OCI-LY1 (cell line): ENCODE measurements around the gene ACBD7.

Source experiments
- H2AFZ ChIP-seq: fragments of 200-600 bp; sonication (generic), shearing (Covaris generic); 2 replicates; pipeline ENCODE4 v1.6.0; 2014; ENCODE audit warnings: antibody characterized with exemption, mild to moderate bottlenecking, low read length
- H3F3A ChIP-seq: fragments of 200-600 bp; sonication (generic), shearing (Covaris generic); 2 replicates; pipeline ENCODE4 v1.6.0; 2014; ENCODE audit warnings: mild to moderate bottlenecking, antibody characterized with exemption, low read length, moderate library complexity; ENCODE audit not compliant: insufficient read depth
- H3K27ac ChIP-seq: fragments of 200-600 bp; sonication (generic); 2 replicates; pipeline ENCODE4 v1.5.1; 2014; ENCODE audit warnings: low read length, mixed run types, mild to moderate bottlenecking, low read depth; ENCODE audit not compliant: poor library complexity, severe bottlenecking
- H3K27me3 ChIP-seq: fragments of 200-600 bp; sonication (generic); 2 replicates; pipeline ENCODE4 v1.6.0; 2014; ENCODE audit warnings: antibody characterized with exemption, mild to moderate bottlenecking, low read length, moderate library complexity; ENCODE audit not compliant: insufficient read depth
- H3K36me3 ChIP-seq: fragments of 200-600 bp; sonication (generic); 2 replicates; pipeline ENCODE4 v1.6.1; 2014; ENCODE audit warnings: mild to moderate bottlenecking, antibody characterized with exemption, low read length, moderate library complexity, mixed read lengths; ENCODE audit not compliant: insufficient read depth
- H3K4me1 ChIP-seq: fragments of 200-600 bp; sonication (generic); 2 replicates; pipeline ENCODE4 v1.5.1; 2014; ENCODE audit warnings: mild to moderate bottlenecking, low read length, moderate library complexity; ENCODE audit not compliant: insufficient read depth, severe bottlenecking
- H3K4me2 ChIP-seq: fragments of 200-600 bp; sonication (generic), shearing (Covaris generic); 2 replicates; pipeline ENCODE4 v1.6.1; 2014; ENCODE audit warnings: low read length
- H3K4me3 ChIP-seq: fragments of 200-600 bp; sonication (generic); 2 replicates; pipeline ENCODE4 v1.5.1; 2014; ENCODE audit warnings: low read length, low read depth, mild to moderate bottlenecking, mixed read lengths; ENCODE audit not compliant: poor library complexity, severe bottlenecking
- H3K79me2 ChIP-seq: fragments of 200-600 bp; shearing (Covaris generic); 2 replicates; pipeline ENCODE4 v1.6.1; 2016; ENCODE audit warnings: mixed run types, low read length, mixed read lengths; ENCODE audit not compliant: insufficient read depth
- H3K9ac ChIP-seq: fragments of 200-600 bp; sonication (generic), shearing (Covaris generic); 2 replicates; pipeline ENCODE4 v1.6.1; 2014; ENCODE audit warnings: mild to moderate bottlenecking, low read length, mixed read lengths
- H3K9me2 ChIP-seq: fragments of 200-600 bp; sonication (generic), shearing (Covaris generic); 2 replicates; pipeline ENCODE4 v1.6.1; 2014; ENCODE audit warnings: low read depth, mild to moderate bottlenecking, low read length, mixed read lengths
- H3K9me3 ChIP-seq: fragments of 200-600 bp; shearing (Covaris generic); 2 replicates; pipeline ENCODE4 v1.6.1; 2014; ENCODE audit warnings: low read length, mixed read lengths
- H4K20me1 ChIP-seq: fragments of 200-600 bp; sonication (generic), shearing (Covaris generic); 2 replicates; pipeline ENCODE4 v1.6.0; 2016; ENCODE audit warnings: mild to moderate bottlenecking, low read length; ENCODE audit not compliant: insufficient read depth
- EZH2 ChIP-seq: fragments of 200-600 bp; sonication (generic), shearing (Covaris generic); IDR thresholded peaks from 2 replicates; pipeline ENCODE4 v1.8.0; 2017; ENCODE audit warnings: borderline replicate concordance, mixed run types, mild to moderate bottlenecking, antibody characterized with exemption, low read length, moderate library complexity, mixed read lengths
- TF ChIP-seq, protein P1 (sequence below): fragments of 200-600 bp; sonication (generic), shearing (Covaris generic); IDR thresholded peaks from 2 replicates; pipeline ENCODE4 v1.5.1; 2017; ENCODE audit warnings: mild to moderate bottlenecking, antibody characterized with exemption, low read length, moderate library complexity, mixed read lengths

Gene ACBD7

DNA sequence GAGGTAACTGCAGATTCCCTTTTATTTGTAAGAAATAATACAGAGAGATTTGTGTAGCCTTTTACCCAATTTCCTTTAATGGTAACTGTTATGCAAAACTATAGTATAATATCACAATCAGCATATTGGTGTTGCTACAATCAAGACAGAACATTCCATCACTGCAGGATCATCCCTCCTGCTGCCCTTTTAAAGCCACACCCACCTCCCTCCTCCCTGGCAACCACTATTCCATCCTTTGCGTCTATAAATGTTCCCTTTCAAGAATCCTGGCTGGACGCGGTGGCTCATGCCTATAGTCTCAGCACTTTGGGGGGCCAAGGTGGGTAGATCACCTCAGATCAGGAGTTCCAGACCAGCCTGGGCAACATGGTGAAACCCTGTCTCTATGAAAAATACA, 13.2 kb downstream of the ACBD7 start:
- Histone ChIP-seq H3K9ac (no peak overlapping the region), H3K79me2 (no peaks in the 10 kb centered on the region), H3K9me2 (no peaks in the 10 kb centered on the region), H3K9me3 (no peaks in the 10 kb centered on the region), H3K27me3 (no peaks in the 10 kb centered on the region), H3K4me2 (no peak overlapping the region), H4K20me1 (no peaks in the 10 kb centered on the region), H3K4me3 (no peak overlapping the region), H2AFZ (no peak overlapping the region), H3F3A (no peaks in the 10 kb centered on the region), H3K36me3 (no peaks in the 10 kb centered on the region), H3K4me1 (no peaks in the 10 kb centered on the region), H3K27ac (no peak overlapping the region)
- TF ChIP-seq, protein P1, sequence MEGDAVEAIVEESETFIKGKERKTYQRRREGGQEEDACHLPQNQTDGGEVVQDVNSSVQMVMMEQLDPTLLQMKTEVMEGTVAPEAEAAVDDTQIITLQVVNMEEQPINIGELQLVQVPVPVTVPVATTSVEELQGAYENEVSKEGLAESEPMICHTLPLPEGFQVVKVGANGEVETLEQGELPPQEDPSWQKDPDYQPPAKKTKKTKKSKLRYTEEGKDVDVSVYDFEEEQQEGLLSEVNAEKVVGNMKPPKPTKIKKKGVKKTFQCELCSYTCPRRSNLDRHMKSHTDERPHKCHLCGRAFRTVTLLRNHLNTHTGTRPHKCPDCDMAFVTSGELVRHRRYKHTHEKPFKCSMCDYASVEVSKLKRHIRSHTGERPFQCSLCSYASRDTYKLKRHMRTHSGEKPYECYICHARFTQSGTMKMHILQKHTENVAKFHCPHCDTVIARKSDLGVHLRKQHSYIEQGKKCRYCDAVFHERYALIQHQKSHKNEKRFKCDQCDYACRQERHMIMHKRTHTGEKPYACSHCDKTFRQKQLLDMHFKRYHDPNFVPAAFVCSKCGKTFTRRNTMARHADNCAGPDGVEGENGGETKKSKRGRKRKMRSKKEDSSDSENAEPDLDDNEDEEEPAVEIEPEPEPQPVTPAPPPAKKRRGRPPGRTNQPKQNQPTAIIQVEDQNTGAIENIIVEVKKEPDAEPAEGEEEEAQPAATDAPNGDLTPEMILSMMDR, result no peak
- TF ChIP-seq EZH2, result no peak

DNA sequence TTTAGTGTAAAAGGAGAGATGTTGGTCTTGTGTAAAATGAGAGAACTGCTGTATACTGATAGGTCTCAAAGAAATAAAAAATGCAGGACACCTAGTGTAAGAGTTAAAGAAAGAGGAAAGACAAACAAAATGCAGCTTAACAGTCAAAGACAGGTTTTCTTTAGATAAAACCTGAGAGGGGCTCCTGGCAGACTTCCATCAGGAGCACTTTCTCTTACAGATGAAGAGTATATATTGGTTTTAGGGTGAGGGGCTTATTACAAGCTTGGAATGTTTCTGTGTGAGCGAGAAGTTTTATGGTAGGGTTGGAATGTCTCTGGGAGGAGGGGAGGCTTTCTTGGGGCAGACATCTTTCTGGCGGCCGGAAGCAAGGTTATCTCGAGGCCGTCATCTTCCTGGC, 16.2 kb downstream of the ACBD7 start:
- Histone ChIP-seq H3K79me2 (no peaks in the 10 kb centered on the region), H3K9me3 (no peaks in the 10 kb centered on the region), H3K27ac (no peak overlapping the region), H3K4me2 (no peak overlapping the region), H3K36me3 (no peaks in the 10 kb centered on the region), H2AFZ (no peak overlapping the region), H4K20me1 (no peaks in the 10 kb centered on the region), H3F3A (no peaks in the 10 kb centered on the region), H3K9me2 (no peaks in the 10 kb centered on the region), H3K27me3 (no peaks in the 10 kb centered on the region), H3K4me3 (no peak overlapping the region), H3K4me1 (no peaks in the 10 kb centered on the region), H3K9ac (no peak overlapping the region)
- TF ChIP-seq, protein P1, result no peak
- no peak for TF ChIP-seq EZH2

GRCh38 chr10:15069230-15069629, 19.3 kb downstream of the ACBD7 start:
- Histone ChIP-seq H3K27ac (no peak overlapping the region), H3K4me3 (no peak overlapping the region), H4K20me1 (no peaks in the 10 kb centered on the region), H3K4me1 (no peaks in the 10 kb centered on the region), H3K79me2 (no peaks in the 10 kb centered on the region), H3K9me2 (no peaks in the 10 kb centered on the region), H3K27me3 (no peaks in the 10 kb centered on the region), H3K4me2 (no peak overlapping the region), H2AFZ (no peak overlapping the region), H3F3A (no peaks in the 10 kb centered on the region), H3K36me3 (no peaks in the 10 kb centered on the region), H3K9me3 (0 out of 2 replicates have a peak, but pooled peaks cover 4% of the 10 kb centered on the region), H3K9ac (no peak overlapping the region)
- TF ChIP-seq EZH2, result no peak
- TF ChIP-seq, protein P1, result no peak
